GM12878 (cell line): Measurements from ENCODE around the gene NTF3.

Source experiments
- CEBPB ChIP-seq, 2 experiments: fragments of 150-350 bp in 1 of 2; IDR thresholded peaks; 2 replicates each; pipeline ENCODE4 v1.6.1; 2012 to 2014; ENCODE audit warnings: low read depth in 2 of 2, low read length in 2 of 2, borderline replicate concordance in 1 of 2, inconsistent platforms in 1 of 2
- JUND ChIP-seq: IDR thresholded peaks from 2 replicates; pipeline ENCODE4 v1.6.1; 2012; ENCODE audit warnings: low read depth, mild to moderate bottlenecking, low read length, improper control_type of control experiment, moderate library complexity
- MXI1 ChIP-seq: fragments of 150-350 bp; IDR thresholded peaks from 2 replicates; pipeline ENCODE4 v1.6.1; 2011; ENCODE audit warnings: low read depth, mild to moderate bottlenecking, inconsistent platforms, low read length, improper control_type of control experiment
- RCOR1 ChIP-seq: conservative IDR thresholded peaks from 2 replicates; pipeline ENCODE4 v1.6.1; 2012; ENCODE audit warnings: low read depth, low read length, improper control_type of control experiment
- TF ChIP-seq, protein P1 (sequence below): fragments of 450-650 bp; conservative IDR thresholded peaks from 2 replicates; pipeline ENCODE4 v1.6.1; 2017; ENCODE audit warnings: mild to moderate bottlenecking, moderate library complexity
- TF ChIP-seq, protein P2 (sequence below): fragments of 450-650 bp; IDR thresholded peaks from 2 replicates; pipeline ENCODE4 v1.6.1; 2017; ENCODE audit warnings: mild to moderate bottlenecking, low read depth, inconsistent platforms; ENCODE audit not compliant: poor library complexity, severe bottlenecking
- TF ChIP-seq, protein P3 (sequence below), 3 experiments: IDR thresholded peaks in 2 of 3; conservative IDR thresholded peaks in 1 of 3; 2 replicates each; pipeline ENCODE4 v1.5.1; 2011; ENCODE audit warnings: low read depth in 3 of 3, low read length in 3 of 3, mild to moderate bottlenecking in 3 of 3, control low read depth in 2 of 3, moderate library complexity in 2 of 3, inconsistent platforms in 1 of 3, mixed read lengths in 1 of 3; ENCODE audit not compliant: control insufficient read depth in 2 of 3, insufficient read depth in 1 of 3; ENCODE audit errors: extremely low read depth in 1 of 3

DNA sequence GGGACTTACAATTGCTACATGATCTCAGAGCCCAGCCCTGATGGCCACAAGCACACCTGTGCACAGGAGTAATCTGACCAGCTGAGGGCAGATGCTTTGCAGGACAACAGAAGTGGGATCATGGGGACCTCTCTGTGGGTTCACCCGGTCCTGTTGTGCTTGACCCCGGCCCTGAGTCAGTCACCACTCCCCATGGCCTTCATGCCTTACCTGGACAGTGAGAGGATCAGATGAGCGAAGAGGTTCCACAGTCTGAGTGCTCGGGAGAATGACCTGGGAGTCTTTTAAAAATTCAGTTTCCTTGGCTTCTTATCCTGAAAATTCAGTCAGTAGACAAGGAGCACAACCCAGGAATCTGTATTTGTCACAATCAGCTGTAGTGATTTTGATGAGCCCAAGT lies 88.1 kb downstream of the NTF3 start:
- TF ChIP-seq, protein P1, sequence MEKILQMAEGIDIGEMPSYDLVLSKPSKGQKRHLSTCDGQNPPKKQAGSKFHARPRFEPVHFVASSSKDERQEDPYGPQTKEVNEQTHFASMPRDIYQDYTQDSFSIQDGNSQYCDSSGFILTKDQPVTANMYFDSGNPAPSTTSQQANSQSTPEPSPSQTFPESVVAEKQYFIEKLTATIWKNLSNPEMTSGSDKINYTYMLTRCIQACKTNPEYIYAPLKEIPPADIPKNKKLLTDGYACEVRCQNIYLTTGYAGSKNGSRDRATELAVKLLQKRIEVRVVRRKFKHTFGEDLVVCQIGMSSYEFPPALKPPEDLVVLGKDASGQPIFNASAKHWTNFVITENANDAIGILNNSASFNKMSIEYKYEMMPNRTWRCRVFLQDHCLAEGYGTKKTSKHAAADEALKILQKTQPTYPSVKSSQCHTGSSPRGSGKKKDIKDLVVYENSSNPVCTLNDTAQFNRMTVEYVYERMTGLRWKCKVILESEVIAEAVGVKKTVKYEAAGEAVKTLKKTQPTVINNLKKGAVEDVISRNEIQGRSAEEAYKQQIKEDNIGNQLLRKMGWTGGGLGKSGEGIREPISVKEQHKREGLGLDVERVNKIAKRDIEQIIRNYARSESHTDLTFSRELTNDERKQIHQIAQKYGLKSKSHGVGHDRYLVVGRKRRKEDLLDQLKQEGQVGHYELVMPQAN = no peak
- TF ChIP-seq, protein P2, sequence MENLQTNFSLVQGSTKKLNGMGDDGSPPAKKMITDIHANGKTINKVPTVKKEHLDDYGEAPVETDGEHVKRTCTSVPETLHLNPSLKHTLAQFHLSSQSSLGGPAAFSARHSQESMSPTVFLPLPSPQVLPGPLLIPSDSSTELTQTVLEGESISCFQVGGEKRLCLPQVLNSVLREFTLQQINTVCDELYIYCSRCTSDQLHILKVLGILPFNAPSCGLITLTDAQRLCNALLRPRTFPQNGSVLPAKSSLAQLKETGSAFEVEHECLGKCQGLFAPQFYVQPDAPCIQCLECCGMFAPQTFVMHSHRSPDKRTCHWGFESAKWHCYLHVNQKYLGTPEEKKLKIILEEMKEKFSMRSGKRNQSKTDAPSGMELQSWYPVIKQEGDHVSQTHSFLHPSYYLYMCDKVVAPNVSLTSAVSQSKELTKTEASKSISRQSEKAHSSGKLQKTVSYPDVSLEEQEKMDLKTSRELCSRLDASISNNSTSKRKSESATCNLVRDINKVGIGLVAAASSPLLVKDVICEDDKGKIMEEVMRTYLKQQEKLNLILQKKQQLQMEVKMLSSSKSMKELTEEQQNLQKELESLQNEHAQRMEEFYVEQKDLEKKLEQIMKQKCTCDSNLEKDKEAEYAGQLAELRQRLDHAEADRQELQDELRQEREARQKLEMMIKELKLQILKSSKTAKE = no peak
- TF ChIP-seq JUND (no peak), RCOR1 (no peak), CEBPB (IDR thresholded peaks at IDR 0.05; ENCODE audit: borderline replicate concordance in 1 of 2, low read depth in 2 of 2, low read length in 2 of 2) (no peak), MXI1 (no peak)
- TF ChIP-seq, protein P3, sequence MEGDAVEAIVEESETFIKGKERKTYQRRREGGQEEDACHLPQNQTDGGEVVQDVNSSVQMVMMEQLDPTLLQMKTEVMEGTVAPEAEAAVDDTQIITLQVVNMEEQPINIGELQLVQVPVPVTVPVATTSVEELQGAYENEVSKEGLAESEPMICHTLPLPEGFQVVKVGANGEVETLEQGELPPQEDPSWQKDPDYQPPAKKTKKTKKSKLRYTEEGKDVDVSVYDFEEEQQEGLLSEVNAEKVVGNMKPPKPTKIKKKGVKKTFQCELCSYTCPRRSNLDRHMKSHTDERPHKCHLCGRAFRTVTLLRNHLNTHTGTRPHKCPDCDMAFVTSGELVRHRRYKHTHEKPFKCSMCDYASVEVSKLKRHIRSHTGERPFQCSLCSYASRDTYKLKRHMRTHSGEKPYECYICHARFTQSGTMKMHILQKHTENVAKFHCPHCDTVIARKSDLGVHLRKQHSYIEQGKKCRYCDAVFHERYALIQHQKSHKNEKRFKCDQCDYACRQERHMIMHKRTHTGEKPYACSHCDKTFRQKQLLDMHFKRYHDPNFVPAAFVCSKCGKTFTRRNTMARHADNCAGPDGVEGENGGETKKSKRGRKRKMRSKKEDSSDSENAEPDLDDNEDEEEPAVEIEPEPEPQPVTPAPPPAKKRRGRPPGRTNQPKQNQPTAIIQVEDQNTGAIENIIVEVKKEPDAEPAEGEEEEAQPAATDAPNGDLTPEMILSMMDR (IDR thresholded peaks at IDR 0.05 in 2 of 3, conservative IDR thresholded peaks at IDR 0.05 in 1 of 3; ENCODE audit: control insufficient read depth in 2 of 3, extremely low read depth in 1 of 3, insufficient read depth in 1 of 3, low read depth in 3 of 3, low read length in 3 of 3) = no peak
